Hepatocyte (in vitro differentiated cells): ENCODE results near the gene NEK9. TPM values are rescaled to one million over a fixed set of nuclear protein-coding genes. Genes with fewer than 3 reads are reported as not detected.

ENCODE experiments used
- DNase-seq: peaks from one replicate; pipeline ENCODE4 v3.0.0-alpha.2; 2016; ENCODE audit warnings: low spot score
- H2AFZ ChIP-seq: fragments of 200-600 bp; sonication (generic); 2 replicates; pipeline ENCODE4 v1.6.0; 2016; ENCODE audit warnings: antibody characterized with exemption, mild to moderate bottlenecking
- H3K27ac ChIP-seq: fragments of 200-600 bp; sonication (generic); 2 replicates; pipeline ENCODE4 v1.5.1; 2016; ENCODE audit warnings: mild to moderate bottlenecking
- H3K27me3 ChIP-seq: fragments of 200-600 bp; sonication (generic); 2 replicates; pipeline ENCODE4 v1.6.1; 2016
- H3K36me3 ChIP-seq: fragments of 200-600 bp; sonication (generic); replicated peaks from 2 replicates; pipeline ENCODE4 v1.5.1; 2016; ENCODE audit warnings: low read depth; ENCODE audit not compliant: insufficient read depth
- H3K4me1 ChIP-seq: fragments of 200-600 bp; sonication (generic); 2 replicates; pipeline ENCODE4 v1.5.1; 2016; ENCODE audit warnings: mild to moderate bottlenecking, moderate library complexity; ENCODE audit not compliant: insufficient read depth
- H3K4me2 ChIP-seq: fragments of 200-600 bp; sonication (generic); 2 replicates; pipeline ENCODE4 v1.6.0; 2016
- H3K4me3 ChIP-seq: fragments of 200-600 bp; sonication (generic); 2 replicates; pipeline ENCODE4 v1.5.1; 2016; ENCODE audit warnings: mild to moderate bottlenecking
- H3K79me2 ChIP-seq: fragments of 200-600 bp; sonication (generic); 2 replicates; pipeline ENCODE4 v1.6.0; 2017; ENCODE audit warnings: mild to moderate bottlenecking
- H3K9me2 ChIP-seq: fragments of 200-600 bp; sonication (generic); replicated peaks from 2 replicates; pipeline ENCODE4 v1.6.0; 2017; ENCODE audit warnings: mild to moderate bottlenecking; ENCODE audit not compliant: insufficient read depth
- H3K9me3 ChIP-seq: fragments of 200-600 bp; sonication (generic); 2 replicates; pipeline ENCODE4 v1.5.1; 2016; ENCODE audit warnings: low read depth, mild to moderate bottlenecking
- H4K20me1 ChIP-seq: fragments of 200-600 bp; sonication (generic); 2 replicates; pipeline ENCODE4 v1.6.0; 2016; ENCODE audit warnings: mild to moderate bottlenecking; ENCODE audit not compliant: insufficient read depth, poor library complexity, severe bottlenecking
- EZH2 ChIP-seq: fragments of 200-600 bp; sonication (generic); IDR thresholded peaks from 2 replicates; pipeline ENCODE4 v1.6.1; 2016; ENCODE audit warnings: antibody characterized with exemption, mild to moderate bottlenecking, borderline replicate concordance
- EZH2phosphoT487 ChIP-seq: fragments of 200-600 bp; sonication (generic); IDR thresholded peaks from one replicate; pipeline ENCODE4 v1.6.1; 2018; ENCODE audit warnings: antibody characterized with exemption, mild to moderate bottlenecking, low read depth, moderate library complexity; ENCODE audit not compliant: unreplicated experiment, severe bottlenecking
- WGBS: methylation state at CpG from one replicate; pipeline ENCODE4 v1.1.6; 2016; ENCODE audit warnings: low lambda C conversion rate; ENCODE audit errors: missing lambda C conversion rate; 5-methylcytosine and 5-hydroxymethylcytosine counted together
- polyA plus RNA-seq: library from polyadenylated mRNA; unstranded; fragments of >200 nt; fragmentation: Nextera tagmentation; extraction: Ambion mirVana; gene quantifications from 2 replicates; pipeline ENCODE4 v1.2.1, GENCODE V29; 2016
- total RNA-seq: library from RNA; depleted of rRNA; stranded (reverse); fragments of >200 nt; gene quantifications from 2 replicates; pipeline ENCODE4 v1.2.3, GENCODE V29; 2014
- TF ChIP-seq, protein P1 (sequence below): fragments of 200-600 bp; sonication (generic); IDR thresholded peaks from 2 replicates; pipeline ENCODE4 v1.5.1; 2016; ENCODE audit warnings: antibody characterized with exemption, mild to moderate bottlenecking; ENCODE audit not compliant: poor library complexity

The NEK9 gene
- total and polyA plus RNA-seq, 2 experiments from 2014 or later, result 8.8 to 21.1 TPM

DNA sequence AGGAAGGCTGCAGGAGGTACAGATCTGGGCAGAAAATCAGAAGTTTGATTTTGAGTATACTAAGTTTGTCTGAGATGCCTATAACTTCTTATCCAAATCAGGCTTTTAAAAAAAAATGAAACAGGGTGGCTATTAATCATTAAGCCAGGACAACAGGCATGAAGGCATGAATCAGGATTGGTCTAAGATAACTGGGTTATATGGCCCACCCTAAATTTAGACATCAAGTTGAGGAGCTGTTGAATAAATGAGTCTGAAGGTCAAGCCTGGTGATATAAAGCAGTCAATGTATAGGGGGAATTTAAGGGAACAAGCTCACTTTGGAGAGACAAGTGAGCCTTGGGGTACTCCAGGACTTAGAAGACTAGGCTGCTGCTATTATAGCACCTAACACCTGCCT is 28.6 kb downstream of the NEK9 start:
- H3K9me2 ChIP-seq, result no peaks in the 10 kb centered on the region
- H3K79me2 ChIP-seq, result no peaks in the 10 kb centered on the region
- H4K20me1 ChIP-seq, result no peaks in the 10 kb centered on the region
- H3K9me3 ChIP-seq, result no peaks in the 10 kb centered on the region
- H3K36me3 ChIP-seq, result no peaks in the 10 kb centered on the region
- peak; percentile 15 for DNase-seq
- H3K27ac ChIP-seq, result no peak overlapping the region
- peaks cover 3% of the 10 kb centered on the region for H3K4me1 ChIP-seq
- no peaks in the 10 kb centered on the region for H3K27me3 ChIP-seq
- no peak overlapping the region for H3K4me2 ChIP-seq
- no peak overlapping the region for H2AFZ ChIP-seq
- TF ChIP-seq EZH2 (no peak), EZH2phosphoT487 (no peak)
- TF ChIP-seq, protein P1, sequence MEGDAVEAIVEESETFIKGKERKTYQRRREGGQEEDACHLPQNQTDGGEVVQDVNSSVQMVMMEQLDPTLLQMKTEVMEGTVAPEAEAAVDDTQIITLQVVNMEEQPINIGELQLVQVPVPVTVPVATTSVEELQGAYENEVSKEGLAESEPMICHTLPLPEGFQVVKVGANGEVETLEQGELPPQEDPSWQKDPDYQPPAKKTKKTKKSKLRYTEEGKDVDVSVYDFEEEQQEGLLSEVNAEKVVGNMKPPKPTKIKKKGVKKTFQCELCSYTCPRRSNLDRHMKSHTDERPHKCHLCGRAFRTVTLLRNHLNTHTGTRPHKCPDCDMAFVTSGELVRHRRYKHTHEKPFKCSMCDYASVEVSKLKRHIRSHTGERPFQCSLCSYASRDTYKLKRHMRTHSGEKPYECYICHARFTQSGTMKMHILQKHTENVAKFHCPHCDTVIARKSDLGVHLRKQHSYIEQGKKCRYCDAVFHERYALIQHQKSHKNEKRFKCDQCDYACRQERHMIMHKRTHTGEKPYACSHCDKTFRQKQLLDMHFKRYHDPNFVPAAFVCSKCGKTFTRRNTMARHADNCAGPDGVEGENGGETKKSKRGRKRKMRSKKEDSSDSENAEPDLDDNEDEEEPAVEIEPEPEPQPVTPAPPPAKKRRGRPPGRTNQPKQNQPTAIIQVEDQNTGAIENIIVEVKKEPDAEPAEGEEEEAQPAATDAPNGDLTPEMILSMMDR, result no peak
- H3K4me3 ChIP-seq, result no peak overlapping the region

DNA sequence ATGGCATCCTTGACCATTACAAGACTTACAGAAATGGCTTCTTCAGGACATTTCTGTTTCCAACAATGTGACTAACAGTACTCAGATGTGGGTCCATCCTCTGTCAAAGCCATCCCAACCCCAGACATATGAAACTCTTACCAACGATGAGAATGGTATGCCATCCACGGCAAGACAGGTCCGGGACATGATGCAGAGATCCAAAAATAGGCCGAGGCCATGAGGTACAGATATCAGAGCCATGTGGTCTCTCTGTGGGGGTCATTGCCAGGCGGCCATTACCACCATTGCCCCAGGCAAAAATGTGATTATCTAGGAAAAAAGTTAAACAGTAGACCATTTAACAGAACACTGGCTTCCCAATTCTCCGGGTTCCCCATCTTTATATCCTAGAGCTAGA is 29.9 kb downstream of the NEK9 start:
- no peak for DNase-seq
- Histone ChIP-seq H3K27me3 (no peaks in the 10 kb centered on the region), H2AFZ (no peak overlapping the region), H3K4me2 (no peak overlapping the region), H3K4me3 (no peak overlapping the region), H3K4me1 (peaks cover 3% of the 10 kb centered on the region), H4K20me1 (no peaks in the 10 kb centered on the region), H3K79me2 (no peaks in the 10 kb centered on the region), H3K27ac (no peak overlapping the region), H3K36me3 (no peaks in the 10 kb centered on the region), H3K9me3 (no peaks in the 10 kb centered on the region), H3K9me2 (no peaks in the 10 kb centered on the region)
- TF ChIP-seq, protein P1, result no peak
- TF ChIP-seq EZH2 (no peak), EZH2phosphoT487 (no peak)
- WGBS, result 88% methylated on average over 6 of the region's 6 CpGs

DNA sequence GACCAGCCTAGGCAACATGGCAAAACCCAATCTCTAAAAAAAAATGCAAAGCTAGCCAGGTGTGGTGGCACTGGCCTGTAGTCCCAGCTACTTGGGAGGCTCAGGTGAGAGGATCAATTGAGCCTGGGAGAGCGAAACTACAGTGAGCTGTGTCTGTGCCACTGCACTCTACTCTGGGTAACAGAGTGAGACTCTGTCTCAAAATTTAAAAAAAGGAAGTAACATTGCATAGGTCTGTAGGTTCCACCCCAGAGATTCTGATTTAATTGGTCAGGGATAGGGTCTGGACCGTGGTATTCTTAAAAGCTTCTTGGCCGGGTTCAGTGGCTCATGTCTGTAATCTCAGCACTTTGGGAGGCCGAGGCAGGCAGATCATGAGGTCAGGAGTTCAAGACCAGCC is 31.2 kb downstream of the NEK9 start:
- no peaks in the 10 kb centered on the region for H3K27me3 ChIP-seq
- no peak overlapping the region for H2AFZ ChIP-seq
- TF ChIP-seq EZH2phosphoT487, result no peak
- H3K4me2 ChIP-seq, result no peak overlapping the region
- no peaks in the 10 kb centered on the region for H3K9me3 ChIP-seq
- H3K9me2 ChIP-seq, result no peaks in the 10 kb centered on the region
- no peaks in the 10 kb centered on the region for H3K79me2 ChIP-seq
- no peak overlapping the region for H3K27ac ChIP-seq
- H3K4me3 ChIP-seq, result no peak overlapping the region
- H4K20me1 ChIP-seq, result no peaks in the 10 kb centered on the region
- DNase-seq, result no peak
- 100% methylated on average over 4 of the region's 4 CpGs for WGBS
- no peaks in the 10 kb centered on the region for H3K36me3 ChIP-seq
- peaks cover 3% of the 10 kb centered on the region for H3K4me1 ChIP-seq

DNA sequence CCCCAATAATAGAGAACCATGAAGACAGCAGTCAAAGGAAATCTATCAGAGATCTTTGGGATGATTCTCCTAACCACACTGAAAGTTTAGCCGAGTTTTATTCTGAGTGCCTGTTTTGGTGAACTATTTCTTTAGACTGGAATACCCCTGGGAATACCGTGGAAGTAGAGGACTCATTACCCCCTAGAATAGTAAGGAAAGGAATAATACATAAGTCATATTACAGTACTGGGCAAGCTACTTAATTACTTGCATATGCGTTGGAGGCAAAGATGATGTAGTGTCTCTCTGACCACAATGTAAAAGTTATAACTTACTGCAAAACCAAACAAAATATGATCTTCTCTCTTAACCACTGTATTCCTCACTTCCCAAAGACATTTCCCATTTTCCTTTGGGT is 32.0 kb downstream of the NEK9 start:
- TF ChIP-seq EZH2phosphoT487, result no peak
- no peak for TF ChIP-seq EZH2
- TF ChIP-seq, protein P1, result no peak
- Histone ChIP-seq H3K4me3 (no peak overlapping the region), H3K4me1 (peaks cover 3% of the 10 kb centered on the region), H2AFZ (no peak overlapping the region), H4K20me1 (no peaks in the 10 kb centered on the region), H3K9me3 (no peaks in the 10 kb centered on the region), H3K36me3 (no peaks in the 10 kb centered on the region), H3K27ac (no peak overlapping the region), H3K4me2 (no peak overlapping the region), H3K27me3 (no peaks in the 10 kb centered on the region), H3K79me2 (no peaks in the 10 kb centered on the region), H3K9me2 (no peaks in the 10 kb centered on the region)
- no peak for DNase-seq
- WGBS, result 91% methylated on average over 3 of the region's 3 CpGs
